NCI-H2081 treated with DMSO at 0.1 percent for 48 hours (cell line): ENCODE results near the gene NAA35.
"Not testable (repeated sequence)": the region's sequence is repeated elsewhere in the genome, so short reads cannot be mapped to it uniquely, and the experiment has no call there.

Experiments
- DNase-seq: peaks from one replicate; lab custom pipeline; 2025; lab: John Stamatoyannopoulos, UW

NAA35 gene

GRCh38 chr9:86034863-86035734 lies 94.2 kb downstream of the NAA35 start:
- DNase-seq = no peak

GRCh38 chr9:86035827-86036440 lies 95.0 kb downstream of the NAA35 start:
- DNase-seq = no peak

GRCh38 chr9:86036555-86036954 lies 95.6 kb downstream of the NAA35 start:
- DNase-seq = no peak

GRCh38 chr9:86039991-86040860 lies 99.3 kb downstream of the NAA35 start:
- DNase-seq = no peak

GRCh38 chr9:86040861-86041155 lies 99.9 kb downstream of the NAA35 start:
- no peak for DNase-seq

GRCh38 chr9:86041311-86041741 lies 100.4 kb downstream of the NAA35 start:
- no peak for DNase-seq

- DNase-seq = no peak
Observed at GRCh38 chr9:86042199-86042978, 101.4 kb downstream of the NAA35 start.

- no peak for DNase-seq
Observed at GRCh38 chr9:86043586-86043985, 102.6 kb downstream of the NAA35 start.

- DNase-seq = no peak
Observed at GRCh38 chr9:86043999-86044398, 103.1 kb downstream of the NAA35 start.

GRCh38 chr9:86045654-86046053 lies 104.7 kb downstream of the NAA35 start:
- DNase-seq = no peak

- no peak for DNase-seq
Observed at GRCh38 chr9:86046071-86046636, 105.2 kb downstream of the NAA35 start.

- no peak for DNase-seq
Observed at GRCh38 chr9:86046930-86047341, 106.0 kb downstream of the NAA35 start.

- no peak for DNase-seq
Observed at GRCh38 chr9:86047361-86047760, 106.4 kb downstream of the NAA35 start.

GRCh38 chr9:86048018-86048742 lies 107.2 kb downstream of the NAA35 start:
- not testable (repeated sequence) for DNase-seq

- DNase-seq = no peak
Observed at GRCh38 chr9:86052556-86053468, 111.9 kb downstream of the NAA35 start.

- no peak for DNase-seq
Observed at GRCh38 chr9:86054695-86055094, 113.7 kb downstream of the NAA35 start.

GRCh38 chr9:86057491-86057890 lies 116.5 kb downstream of the NAA35 start:
- no peak for DNase-seq

- no peak for DNase-seq
Observed at GRCh38 chr9:86061972-86062739, 121.2 kb downstream of the NAA35 start.
